Measurements from ENCODE around the gene FAF2.
A peak's percentile ranks its signal among the peaks of the same experiment; 100 is the strongest.

Gene FAF2

DNA sequence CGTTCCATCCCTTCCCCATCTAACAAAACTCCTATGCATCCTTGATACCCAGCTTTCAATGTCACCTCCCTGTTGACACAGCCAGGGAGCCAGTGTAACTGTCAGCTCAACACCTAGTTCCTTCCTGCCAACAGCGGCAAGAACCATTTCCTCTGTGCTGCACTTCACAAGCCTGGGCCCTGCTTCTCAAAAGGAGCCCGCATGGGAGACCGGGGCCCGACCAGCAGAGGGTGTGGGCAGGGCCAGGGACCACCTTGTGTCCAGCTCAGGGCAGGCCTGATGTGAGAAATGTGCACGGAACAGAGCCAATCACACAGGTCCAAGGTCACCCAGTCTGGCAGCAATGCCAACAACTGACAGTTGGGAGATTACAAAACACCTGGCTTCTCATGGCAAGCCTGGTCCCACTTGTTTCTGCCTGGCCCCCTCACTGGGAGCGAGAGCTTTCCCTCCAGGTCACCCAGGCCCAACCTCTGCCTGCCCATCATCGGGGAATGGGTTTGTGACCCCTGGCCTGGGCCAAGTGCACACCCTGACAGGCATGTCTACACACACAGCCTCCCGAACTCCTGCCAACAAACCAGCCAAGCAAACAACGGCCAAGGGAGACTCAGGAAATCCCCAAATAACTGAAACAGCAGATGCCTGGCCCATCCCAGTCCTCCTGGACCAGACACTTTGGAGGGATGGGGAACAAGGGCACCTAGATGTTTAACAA lies 85.9 kb downstream of the FAF2 start:
- DNase-seq = peak; percentile 61

- no peak for DNase-seq
Measured at GRCh38 chr5:176534640-176535039, 86.5 kb downstream of the FAF2 start.

GRCh38 chr5:176535101-176535663 lies 87.0 kb downstream of the FAF2 start:
- DNase-seq = peak; percentile 64

- no peak for DNase-seq
Measured at GRCh38 chr5:176535664-176536131, 87.5 kb downstream of the FAF2 start.

- DNase-seq = peak; percentile 81
Measured at GRCh38 chr5:176536132-176536901, 88.1 kb downstream of the FAF2 start.

DNA sequence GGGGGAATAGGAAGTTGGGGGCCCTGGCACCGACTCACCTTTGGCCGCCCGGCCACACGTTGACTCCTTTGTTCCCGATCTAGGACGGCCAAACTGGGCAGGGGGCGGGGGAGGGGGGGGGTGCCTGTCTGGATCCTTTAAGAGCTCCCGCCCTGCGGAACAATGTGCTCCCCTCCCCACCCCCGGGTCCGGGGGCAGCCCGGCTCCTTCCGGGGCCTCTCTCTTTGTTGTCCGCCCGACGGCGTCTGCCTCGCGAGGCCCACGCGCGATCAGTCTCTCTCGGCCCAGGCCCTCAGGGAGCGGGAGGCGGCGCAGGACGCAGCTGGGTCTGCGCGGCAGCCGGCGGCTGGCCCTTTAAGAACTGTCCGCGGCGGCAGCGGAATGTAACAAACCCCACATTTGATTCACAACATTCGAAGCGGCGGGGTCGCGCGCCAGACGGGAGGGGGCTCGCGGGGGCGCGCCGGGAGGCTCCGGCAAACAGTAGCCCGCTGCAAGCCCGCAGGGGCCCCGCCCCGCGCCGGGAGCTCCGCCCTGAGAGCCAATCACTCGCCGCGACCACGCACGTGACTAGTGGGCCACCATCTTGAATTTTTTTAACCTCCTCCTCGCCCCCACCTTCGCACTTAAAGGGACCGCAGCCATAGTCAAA lies 88.8 kb downstream of the FAF2 start, which contains the start of gene RNF44:
TSS of gene RNF44 (minus strand) at position 501 of the 652 bp plus-strand sequence. CDS start 4,930 bp downstream, outside the sequence.
- peak; percentile 98 for DNase-seq

- DNase-seq = peak; percentile 100
Measured at GRCh38 chr5:176537554-176538229, 89.5 kb downstream of the FAF2 start.

DNA sequence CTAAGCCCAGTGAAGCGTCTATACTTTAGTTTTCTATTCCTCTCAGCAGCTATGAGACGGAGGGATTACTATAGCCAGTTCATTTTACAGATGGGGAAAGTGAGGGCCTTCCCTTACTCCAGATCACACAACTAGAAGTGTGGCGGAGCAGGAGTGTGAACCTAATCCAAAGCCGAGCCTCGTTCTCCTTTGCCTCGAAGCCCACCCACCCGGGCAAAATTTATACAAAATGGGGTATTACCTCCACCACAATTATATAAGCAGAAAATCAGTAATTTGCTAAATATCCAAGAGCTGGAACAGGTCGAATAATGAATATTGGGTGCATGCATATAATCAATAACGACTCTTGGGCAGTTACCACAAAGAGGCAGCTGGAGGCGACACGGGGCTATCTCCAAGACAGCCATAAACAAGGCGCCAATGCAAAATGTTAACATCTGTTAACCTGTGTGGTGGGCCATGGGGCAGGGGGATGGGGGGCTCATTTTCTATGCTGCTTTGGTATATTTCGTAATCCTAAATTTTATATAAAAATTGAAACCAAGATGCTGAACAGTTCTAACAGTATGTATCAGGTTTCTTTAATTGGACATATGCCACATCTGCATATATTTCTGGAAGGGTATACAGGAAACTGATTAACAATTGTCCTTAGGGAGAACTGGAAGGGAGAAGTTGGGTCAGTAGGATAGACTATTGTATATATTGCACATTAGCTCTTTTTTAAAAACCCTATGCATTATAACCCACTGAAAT lies 90.2 kb downstream of the FAF2 start:
- no peak for DNase-seq

GRCh38 chr5:176538989-176539384 lies 90.8 kb downstream of the FAF2 start:
- no peak for DNase-seq

DNA sequence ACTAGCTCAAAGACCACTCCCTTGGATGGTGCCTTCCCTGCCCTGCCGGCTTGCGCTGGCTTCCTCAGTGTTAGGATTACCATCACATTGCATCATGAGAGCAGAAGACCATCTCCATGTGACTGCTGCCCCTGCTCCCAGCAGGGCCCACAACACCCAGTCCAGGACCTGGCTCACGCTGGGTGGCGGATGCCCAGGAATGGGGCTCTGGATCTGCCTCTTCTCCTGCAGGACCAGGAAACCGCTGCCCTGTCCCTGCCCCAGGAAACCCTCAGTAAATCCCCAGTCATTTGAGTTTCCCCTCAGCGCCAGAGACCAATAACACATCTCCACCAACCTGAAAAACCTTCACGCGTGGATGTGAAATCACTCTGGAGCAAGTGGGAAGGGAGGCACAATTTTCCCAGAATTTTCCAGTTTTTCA lies 92.3 kb downstream of the FAF2 start:
- no peak for DNase-seq

DNA sequence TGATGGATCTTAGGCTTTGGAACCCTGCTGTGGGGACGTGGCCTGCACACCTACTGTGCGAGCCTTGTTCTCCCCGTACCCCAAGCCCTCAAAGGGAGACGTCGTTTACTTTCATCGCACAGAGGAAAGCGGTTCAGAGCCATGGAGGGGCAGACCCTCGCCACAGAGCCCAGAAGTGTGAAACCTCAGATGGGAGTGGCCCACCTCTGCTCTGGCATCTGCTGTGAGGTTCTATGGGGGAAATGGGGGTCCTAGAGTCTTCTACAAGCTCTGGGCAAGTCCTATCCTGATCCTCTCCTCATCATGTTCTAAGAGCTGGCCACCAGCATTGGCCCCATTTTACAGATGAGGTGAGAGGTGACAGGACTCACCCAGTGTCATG lies 92.8 kb downstream of the FAF2 start:
- no peak for DNase-seq

DNA sequence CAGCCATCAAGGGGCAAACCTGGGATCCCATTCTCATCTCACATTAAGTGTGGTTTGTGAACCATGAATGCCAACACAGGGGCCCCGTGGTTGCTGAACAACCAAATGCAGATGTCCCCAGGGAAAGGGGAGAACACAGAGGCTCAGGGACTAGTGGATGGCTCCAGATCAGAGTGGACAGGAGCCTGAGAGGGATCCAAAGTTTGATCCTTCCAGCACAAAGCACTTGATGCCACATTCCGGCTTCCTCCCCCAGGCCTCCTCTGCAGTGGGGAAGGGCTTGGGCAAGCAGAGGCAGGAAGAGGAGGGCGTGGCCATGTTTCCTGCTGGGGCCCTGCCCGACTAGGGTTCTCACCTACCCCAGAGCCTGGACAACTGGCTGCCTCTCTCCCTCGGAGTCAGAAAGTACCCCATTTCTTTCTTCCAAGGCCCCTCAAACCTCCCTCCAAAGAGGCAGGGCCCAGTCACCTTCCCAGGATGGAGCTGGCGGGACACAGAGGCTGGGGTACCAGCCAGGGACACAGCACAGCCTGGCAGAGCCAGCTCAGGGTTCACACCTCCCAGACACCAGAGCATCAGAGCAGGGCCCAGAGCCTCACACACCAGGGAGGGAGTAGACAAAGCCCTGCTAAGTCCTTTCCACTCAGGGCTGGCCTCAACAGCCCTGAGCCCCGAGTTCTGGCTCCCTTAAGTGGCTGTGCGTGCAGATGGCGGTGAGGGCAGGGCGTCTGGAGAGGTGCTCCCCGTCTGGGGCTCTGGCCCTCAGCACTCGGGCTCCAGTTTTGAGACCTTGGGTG lies 93.4 kb downstream of the FAF2 start:
- DNase-seq = peak; percentile 77

GRCh38 chr5:176542135-176542595 lies 94.0 kb downstream of the FAF2 start:
- DNase-seq = peak; percentile 72

- peak; percentile 43 for DNase-seq
Measured at GRCh38 chr5:176542596-176543427, 94.6 kb downstream of the FAF2 start.

- DNase-seq = peak; percentile 76
Measured at GRCh38 chr5:176543428-176544182, 95.4 kb downstream of the FAF2 start.

DNA sequence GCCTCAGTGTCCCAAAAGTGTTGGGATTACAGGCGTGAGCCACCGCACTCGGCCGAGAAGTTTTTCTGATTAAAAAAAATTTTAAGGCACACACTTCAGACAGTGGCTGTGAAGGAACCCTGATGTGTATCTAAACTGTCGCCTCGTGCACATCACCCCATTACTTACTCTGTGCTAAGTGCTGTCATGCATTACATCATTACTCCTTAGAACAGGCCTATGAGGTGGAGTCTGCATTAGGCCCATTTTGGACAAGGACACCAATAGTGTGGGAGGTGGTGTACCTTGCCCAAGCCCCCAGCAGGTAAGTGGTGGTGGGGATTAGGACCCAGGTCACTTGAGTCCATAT lies 97.2 kb downstream of the FAF2 start:
- DNase-seq = no peak

DNA sequence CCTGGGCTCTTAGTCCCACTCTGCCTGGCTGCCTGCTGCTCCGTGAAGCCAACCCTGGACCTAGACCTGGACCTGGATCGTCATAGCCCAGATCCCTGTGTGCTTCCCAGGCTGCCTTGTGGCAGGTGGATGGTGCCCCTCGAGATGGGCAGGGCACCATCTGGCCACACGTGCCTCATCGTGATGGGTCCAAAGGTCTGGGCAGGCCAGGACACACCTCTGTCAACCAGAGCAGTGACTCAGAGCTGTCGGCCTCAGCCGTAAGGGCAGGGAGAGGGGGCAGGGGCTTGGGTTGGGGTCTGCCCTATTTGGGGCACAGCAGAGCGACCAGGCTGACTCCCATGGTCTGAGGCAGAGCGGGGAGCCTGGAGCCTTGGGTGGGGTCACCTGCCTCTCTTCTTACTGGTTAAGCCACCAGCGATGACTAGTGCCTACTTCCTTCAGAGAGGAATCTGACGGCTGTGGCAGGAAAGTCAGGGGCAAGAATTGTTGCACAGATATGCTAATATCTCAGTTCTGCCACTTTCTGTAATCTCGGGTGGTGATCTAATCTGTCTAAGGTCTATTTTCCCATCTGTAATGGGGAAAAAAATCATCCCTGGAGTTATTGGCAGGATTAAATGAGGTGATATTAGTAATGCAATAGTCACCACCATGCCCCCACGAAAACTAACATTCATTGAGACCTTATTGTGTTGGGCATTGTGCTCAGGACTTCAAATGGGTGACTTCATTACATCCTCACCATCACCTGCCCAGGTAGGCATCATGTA lies 97.7 kb downstream of the FAF2 start:
- DNase-seq = no peak

DNA sequence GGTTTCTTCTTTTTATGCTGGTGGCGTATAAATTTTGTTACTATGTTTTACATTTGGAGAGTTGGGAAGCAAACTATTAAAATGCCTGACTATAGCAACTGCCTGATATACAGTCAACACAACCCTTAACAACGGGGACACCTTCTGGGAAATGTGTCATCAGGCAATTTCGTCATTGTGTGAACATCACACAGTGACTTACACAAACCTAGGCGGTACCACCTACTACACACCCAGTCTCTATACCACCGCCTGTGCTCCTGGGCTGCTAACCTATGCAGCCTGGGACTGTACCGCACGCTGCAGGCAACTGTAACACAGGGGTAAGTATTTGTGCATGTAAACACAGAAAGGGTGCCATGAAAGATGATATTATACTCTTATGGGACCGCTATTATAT lies 99.6 kb downstream of the FAF2 start:
- peak; percentile 57 for DNase-seq

All from CD4-positive, alpha-beta T cell treated with Interleukin-15 for 1 hour (primary cell).